Spleen (tissue), 11 donors: ENCODE results near the gene PRDM16. TPM values are rescaled to one million over a fixed set of nuclear protein-coding genes. Genes with fewer than 3 reads are reported as not detected.

Experiments
- DNase-seq: peaks from one replicate; pipeline ENCODE4 v3.0.0-alpha.2; 2020
- H3K27ac ChIP-seq, 8 donors: fragments of 200-600 bp; sonication (generic) in 7 of 8; 1 replicate in 4 of 8; 2 replicates in 4 of 8; pipeline versions ENCODE4 v1.5.0 to v1.8.0; 2016 to 2021; ENCODE audit warnings: inconsistent platforms in 4 of 8, mild to moderate bottlenecking in 4 of 8, moderate library complexity in 1 of 8
- H3K27me3 ChIP-seq, 7 donors: fragments of 200-600 bp; sonication (generic) in 6 of 7; replicated peaks in 1 of 7; 1 replicate in 4 of 7; 2 replicates in 3 of 7; pipeline versions ENCODE4 v1.5.0 to v1.8.0; 2016 to 2021; ENCODE audit warnings: inconsistent platforms in 3 of 7, mild to moderate bottlenecking in 1 of 7
- H3K36me3 ChIP-seq, 6 donors: fragments of 200-600 bp; sonication (generic) in 5 of 6; 1 replicate in 4 of 6; 2 replicates in 2 of 6; pipeline versions ENCODE4 v1.5.0 to v1.8.0; 2016 to 2021; ENCODE audit warnings: inconsistent platforms in 2 of 6
- H3K4me1 ChIP-seq, 6 donors: fragments of 200-600 bp; sonication (generic) in 5 of 6; 1 replicate in 3 of 6; 2 replicates in 3 of 6; pipeline versions ENCODE4 v1.5.0 to v1.8.0; 2016 to 2021; ENCODE audit warnings: inconsistent platforms in 3 of 6
- H3K4me3 ChIP-seq, 8 donors: fragments of 200-600 bp; sonication (generic) in 7 of 8; 1 replicate in 4 of 8; 2 replicates in 4 of 8; pipeline versions ENCODE4 v1.5.0 to v1.8.0; 2016 to 2021; ENCODE audit warnings: inconsistent platforms in 4 of 8, mild to moderate bottlenecking in 4 of 8, moderate library complexity in 2 of 8
- H3K9me3 ChIP-seq, 8 donors: fragments of 200-600 bp; sonication (generic) in 7 of 8; 1 replicate in 4 of 8; 2 replicates in 4 of 8; pipeline versions ENCODE4 v1.5.0 to v1.8.0; 2016 to 2021; ENCODE audit warnings: inconsistent platforms in 4 of 8
- CTCF ChIP-seq, 11 experiments: fragments of 200-600 bp in 7 of 11; fragments of 450-650 bp in 4 of 11; sonication (generic) in 4 of 11; IDR thresholded peaks in 8 of 11; conservative IDR thresholded peaks in 3 of 11; 1 replicate in 7 of 11; 2 replicates in 4 of 11; pipeline versions ENCODE4 v1.4.0 to v1.8.0; 2016 to 2021; ENCODE audit warnings: antibody characterized with exemption in 11 of 11, inconsistent platforms in 4 of 11, mild to moderate bottlenecking in 1 of 11
- POLR2A ChIP-seq, 3 donors: fragments of 450-650 bp; IDR thresholded peaks; one replicate each; pipeline ENCODE4 v1.5.1; 2017; ENCODE audit warnings: antibody characterized with exemption in 3 of 3, mild to moderate bottlenecking in 1 of 3
- POLR2AphosphoS5 ChIP-seq, 3 donors: sonication (generic); formaldehyde crosslinking; IDR thresholded peaks; one replicate each; pipeline ENCODE4 v1.5.1; 2017; ENCODE audit warnings: antibody characterized with exemption in 3 of 3
- WGBS, 5 donors: extraction: QIAGEN DNeasy Blood & Tissue Kit in 3 of 5; methylation state at CpG; one replicate each; pipeline versions ENCODE4 v1.1.5 to v1.1.7; 2013 to 2018; 5-methylcytosine and 5-hydroxymethylcytosine counted together
- intact Hi-C: fragments of 100-400 bp; cut with DNase I; formaldehyde crosslinking; loops from one replicate; pipeline ENCODE4 v1.15.0; 2023; ENCODE audit warnings: low total_unique reads
- polyA plus RNA-seq, 3 donors: library from polyadenylated mRNA; stranded (reverse); fragments of 200-250 nt; gene quantifications; one replicate each; pipeline ENCODE4 v1.2.1, GENCODE V29; 2013
- total RNA-seq, 7 donors: library from RNA; depleted of rRNA in 3 of 7; stranded (reverse); fragments of >200 nt in 3 of 7; fragmentation: NEBNext Ultra II Directional in 4 of 7; extraction: Animal tissue kit (Norgen Biotek cat#: 25700) in 4 of 7; gene quantifications; one replicate each; pipeline versions ENCODE4 v1.1.0 to v1.2.1, GENCODE V29; 2016 to 2021
- donor health status: healthy with polysubstance abuse.
- donor health status: DM: no; HTN: no; CAD: no; lungs with moderate emphysema.
- donor health status: DM: no; HTN: no; CAD: no.
- donor health status: Bipolar disorder and iron deficiency.
- donor health status: healthy.
- donor health status: DM: no; HTN: no; CAD: no.
- donor health status: DM: yes; HTN: yes; CAD: no.

The PRDM16 gene
- total and polyA plus RNA-seq, 10 donors, result 0.43 to 3.2 (median 1.4) TPM

DNA sequence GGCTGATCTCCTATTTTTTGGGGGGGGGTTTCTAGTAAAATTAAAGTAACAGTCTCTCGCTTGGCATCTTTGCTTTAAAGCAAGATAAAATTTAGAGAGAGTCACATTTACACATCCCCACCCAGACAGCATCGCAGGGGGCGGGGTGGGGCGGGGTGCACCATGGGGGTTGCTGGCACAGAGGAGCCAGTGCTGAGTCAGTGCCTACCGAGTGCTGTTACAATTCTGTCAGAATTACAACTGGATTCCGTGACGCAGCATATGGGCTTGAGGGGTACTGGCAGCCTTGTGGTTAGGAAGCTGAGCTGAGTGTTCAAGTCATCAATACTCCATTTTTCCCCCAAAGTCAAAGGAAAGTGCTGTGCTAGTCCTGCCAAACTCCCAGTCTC, 175.9 kb downstream of the PRDM16 start:
- 81 to 93% (median 89%) methylated on average over 7 of the region's 7 CpGs for WGBS, 5 donors
- Histone ChIP-seq H3K4me3 (no peak overlapping the region), H3K36me3 (no peaks in the 10 kb centered on the region), H3K9me3 (no peaks in the 10 kb centered on the region), H3K27ac (no peak overlapping the region), H3K4me1 (peaks cover 0 to 21% (median 9%) of the 10 kb centered on the region in 6 donors), H3K27me3 (peaks cover 0 to 79% (median 16%) of the 10 kb centered on the region in 7 donors)
- intact Hi-C loops, result no loop called here
- no peak for TF ChIP-seq POLR2A (IDR thresholded peaks at IDR 0.05)
- no peak for TF ChIP-seq CTCF (IDR thresholded peaks at IDR 0.05 in 8 of 11, conservative IDR thresholded peaks at IDR 0.05 in 3 of 11)
- no peak for TF ChIP-seq POLR2AphosphoS5 (IDR thresholded peaks at IDR 0.05)
- no peak for DNase-seq

- Histone ChIP-seq H3K36me3 (no peaks in the 10 kb centered on the region), H3K27me3 (peaks cover 0 to 83% (median 16%) of the 10 kb centered on the region in 7 donors), H3K27ac (no peak overlapping the region), H3K4me3 (no peak overlapping the region), H3K4me1 (peaks cover 0 to 21% (median 9%) of the 10 kb centered on the region in 6 donors), H3K9me3 (no peaks in the 10 kb centered on the region)
- WGBS, 5 donors, result 74 to 83% (median 82%) methylated on average over 11 to 12 of the region's 12 CpGs
- TF ChIP-seq POLR2A (IDR thresholded peaks at IDR 0.05) (no peak), POLR2AphosphoS5 (IDR thresholded peaks at IDR 0.05) (no peak), CTCF (IDR thresholded peaks at IDR 0.05 in 8 of 11, conservative IDR thresholded peaks at IDR 0.05 in 3 of 11) (no peak)
- no peak for DNase-seq
- intact Hi-C loops, result no loop called here
Measured at GRCh38 chr1:3245344-3245743, 176.3 kb downstream of the PRDM16 start.

DNA sequence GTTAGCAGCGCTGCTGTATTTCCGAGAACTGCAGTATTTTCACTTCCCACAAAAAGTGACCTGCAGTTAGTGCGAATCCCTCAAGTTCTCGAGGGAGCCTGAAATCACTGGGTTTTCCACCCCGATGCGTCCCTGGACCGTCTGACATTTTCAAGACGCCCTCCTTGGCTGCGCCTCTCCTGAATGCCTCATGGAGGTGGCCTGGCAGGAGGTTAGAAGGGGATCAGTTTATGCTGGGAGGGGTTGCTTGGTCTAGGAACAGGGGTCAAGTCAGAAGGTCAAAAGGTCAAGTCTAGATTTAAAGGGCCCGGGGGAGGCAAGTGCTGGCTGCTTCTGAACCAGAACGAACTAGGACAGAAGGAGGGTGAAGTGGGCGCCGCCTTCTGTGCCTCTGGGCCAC, 176.8 kb downstream of the PRDM16 start:
- TF ChIP-seq POLR2AphosphoS5 (IDR thresholded peaks at IDR 0.05) (no peak), POLR2A (IDR thresholded peaks at IDR 0.05) (no peak), CTCF (IDR thresholded peaks at IDR 0.05 in 8 of 11, conservative IDR thresholded peaks at IDR 0.05 in 3 of 11) (no peak)
- Histone ChIP-seq H3K9me3 (no peaks in the 10 kb centered on the region), H3K4me1 (peaks cover 0 to 21% (median 9%) of the 10 kb centered on the region in 6 donors), H3K27me3 (peaks cover 0 to 83% (median 16%) of the 10 kb centered on the region in 7 donors), H3K27ac (no peak overlapping the region), H3K36me3 (no peaks in the 10 kb centered on the region), H3K4me3 (no peak overlapping the region)
- intact Hi-C loops, result no loop called here
- 74 to 87% (median 82%) methylated on average over 13 of the region's 13 CpGs for WGBS, 5 donors
- no peak for DNase-seq

GRCh38 chr1:3246251-3246650, 177.2 kb downstream of the PRDM16 start:
- DNase-seq, result no peak
- WGBS, 5 donors, result 87 to 96% (median 91%) methylated on average over 7 to 16 of the region's 16 CpGs
- intact Hi-C loops, result no loop called here
- H3K36me3 ChIP-seq, result no peaks in the 10 kb centered on the region
- peaks cover 0 to 83% (median 16%) of the 10 kb centered on the region in 7 donors for H3K27me3 ChIP-seq
- TF ChIP-seq CTCF (IDR thresholded peaks at IDR 0.05 in 8 of 11, conservative IDR thresholded peaks at IDR 0.05 in 3 of 11), result no peak
- TF ChIP-seq POLR2A (IDR thresholded peaks at IDR 0.05), result no peak
- TF ChIP-seq POLR2AphosphoS5 (IDR thresholded peaks at IDR 0.05), result no peak
- no peak overlapping the region for H3K27ac ChIP-seq
- H3K4me3 ChIP-seq, result no peak overlapping the region
- H3K4me1 ChIP-seq, result peaks cover 0 to 21% (median 9%) of the 10 kb centered on the region in 6 donors
- H3K9me3 ChIP-seq, result no peaks in the 10 kb centered on the region
